ENCODE results near the gene SYNPO2.

Gene SYNPO2

GRCh38 chr4:118988635-118988972, 100.0 kb downstream of the SYNPO2 start:
- Histone ChIP-seq H3K79me2 (ENCODE audit: insufficient read depth, low read length) (no peaks in the 10 kb centered on the region), H4K20me1 (ENCODE audit: insufficient read depth, low read length) (no peaks in the 10 kb centered on the region), H2AFZ (ENCODE audit: low read depth, low read length) (no peak overlapping the region), H3K4me1 (ENCODE audit: insufficient read depth, low read length) (no peaks in the 10 kb centered on the region), H3K27me3 (ENCODE audit: insufficient read depth, low read length, poor library complexity) (peaks cover 7% of the 10 kb centered on the region), H3K4me2 (ENCODE audit: insufficient read depth, low read length) (no peak overlapping the region), H3K27ac (ENCODE audit: low read length) (no peak overlapping the region), H3K36me3 (ENCODE audit: insufficient read depth, low read length) (no peaks in the 10 kb centered on the region), H3K4me3 (ENCODE audit: low read depth in 1 of 2, low read length in 2 of 2) (no peak overlapping the region), H3K9me3 (ENCODE audit: insufficient read depth, low read length, severe bottlenecking) (no peaks in the 10 kb centered on the region), H3K9ac (ENCODE audit: low read depth, low read length) (no peak overlapping the region)
- ATAC-seq (ENCODE audit: insufficient read depth, low read depth) = no peak
- DNase-seq = no peak
- no peak for TF ChIP-seq CTCF (IDR thresholded peaks at IDR 0.05; ENCODE audit: borderline replicate concordance, extremely low read depth, low read length, poor library complexity, severe bottlenecking)

GRCh38 chr4:118989098-118990080, 100.7 kb downstream of the SYNPO2 start:
- no peak for TF ChIP-seq CTCF (IDR thresholded peaks at IDR 0.05; ENCODE audit: borderline replicate concordance, extremely low read depth, low read length, poor library complexity, severe bottlenecking)
- TF ChIP-seq EZH2 (IDR thresholded peaks at IDR 0.05; ENCODE audit: borderline replicate concordance, low read depth, low read length, severe bottlenecking) = no peak
- peaks cover 7% of the 10 kb centered on the region for H3K27me3 ChIP-seq (ENCODE audit: insufficient read depth, low read length, poor library complexity)
- no peak overlapping the region for H3K4me3 ChIP-seq (ENCODE audit: low read depth in 1 of 2, low read length in 2 of 2)
- no peak overlapping the region for H3K9ac ChIP-seq (ENCODE audit: low read depth, low read length)
- ATAC-seq (ENCODE audit: insufficient read depth, low read depth) (no peak), DNase-seq (no peak)
- no peaks in the 10 kb centered on the region for H3K9me3 ChIP-seq (ENCODE audit: insufficient read depth, low read length, severe bottlenecking)
- no peaks in the 10 kb centered on the region for H3K79me2 ChIP-seq (ENCODE audit: insufficient read depth, low read length)
- no peaks in the 10 kb centered on the region for H3K4me1 ChIP-seq (ENCODE audit: insufficient read depth, low read length)
- H4K20me1 ChIP-seq (ENCODE audit: insufficient read depth, low read length) = no peaks in the 10 kb centered on the region
- no peak overlapping the region for H3K27ac ChIP-seq (ENCODE audit: low read length)
- no peak overlapping the region for H2AFZ ChIP-seq (ENCODE audit: low read depth, low read length)
- H3K4me2 ChIP-seq (ENCODE audit: insufficient read depth, low read length) = no peak overlapping the region
- no peaks in the 10 kb centered on the region for H3K36me3 ChIP-seq (ENCODE audit: insufficient read depth, low read length)

- H2AFZ ChIP-seq (ENCODE audit: low read depth, low read length) = no peak overlapping the region
- H3K79me2 ChIP-seq (ENCODE audit: insufficient read depth, low read length) = no peaks in the 10 kb centered on the region
- no peak overlapping the region for H3K9ac ChIP-seq (ENCODE audit: low read depth, low read length)
- H3K36me3 ChIP-seq (ENCODE audit: insufficient read depth, low read length) = no peaks in the 10 kb centered on the region
- H4K20me1 ChIP-seq (ENCODE audit: insufficient read depth, low read length) = no peaks in the 10 kb centered on the region
- H3K4me2 ChIP-seq (ENCODE audit: insufficient read depth, low read length) = no peak overlapping the region
- ATAC-seq (ENCODE audit: insufficient read depth, low read depth) (no peak), DNase-seq (no peak)
- H3K4me3 ChIP-seq (ENCODE audit: low read depth in 1 of 2, low read length in 2 of 2) = no peak overlapping the region
- no peaks in the 10 kb centered on the region for H3K4me1 ChIP-seq (ENCODE audit: insufficient read depth, low read length)
- H3K9me3 ChIP-seq (ENCODE audit: insufficient read depth, low read length, severe bottlenecking) = no peaks in the 10 kb centered on the region
- no peak for TF ChIP-seq CTCF (IDR thresholded peaks at IDR 0.05; ENCODE audit: borderline replicate concordance, extremely low read depth, low read length, poor library complexity, severe bottlenecking)
- TF ChIP-seq EZH2 (IDR thresholded peaks at IDR 0.05; ENCODE audit: borderline replicate concordance, low read depth, low read length, severe bottlenecking) = no peak
- no peak overlapping the region for H3K27ac ChIP-seq (ENCODE audit: low read length)
- H3K27me3 ChIP-seq (ENCODE audit: insufficient read depth, low read length, poor library complexity) = no peaks in the 10 kb centered on the region
Observed at GRCh38 chr4:118991686-118992085, 103.0 kb downstream of the SYNPO2 start.

Measured in DND-41 (cell line).